ENCODE results near the gene CCDC77. TPM values are rescaled to one million over a fixed set of nuclear protein-coding genes. Genes with fewer than 3 reads are reported as not detected.

CCDC77 gene
- polyA plus RNA-seq, 1 of the 3 experiments (the other 2 are of a cell fraction) = 5.9 TPM

DNA sequence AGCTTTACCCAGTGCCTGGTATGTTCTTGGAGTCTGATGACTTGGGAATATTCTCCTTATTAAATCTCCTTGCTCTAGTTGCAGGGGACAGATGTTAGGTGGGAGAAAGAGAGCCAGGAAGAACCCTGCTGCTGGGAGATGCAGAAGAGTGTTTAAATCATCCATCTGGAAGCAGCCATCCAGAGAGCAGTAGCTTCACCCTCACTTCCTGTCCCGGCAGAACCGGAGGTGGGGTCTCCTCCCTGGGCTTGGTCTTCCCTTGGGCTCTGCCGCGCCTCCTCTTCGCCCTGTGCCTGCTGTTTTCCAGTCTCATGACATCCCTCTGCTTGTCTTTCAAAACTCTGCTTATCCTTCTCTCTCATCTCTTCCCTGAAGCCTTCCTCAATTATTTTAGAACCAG is 73.8 kb downstream of the CCDC77 start:
- CTCF ChIA-PET = interaction anchor here (0.9 to 4.8 kb wide), 4 partner anchors 20 to 94 kb away, joined by 3 to 23 read pairs (median 5); no protein-coding TSS in a partner anchor
- no peak overlapping the region for H3K27ac ChIP-seq (ENCODE audit: low read depth in 2 of 2, low read length in 1 of 2)

GRCh38 chr12:479161-479560 is 77.7 kb downstream of the CCDC77 start:
- Histone ChIP-seq H3K27ac (ENCODE audit: low read depth in 2 of 2, low read length in 1 of 2) (no peak overlapping the region), H3K27me3 (ENCODE audit: insufficient read depth) (peaks cover 25% of the 10 kb centered on the region; the same call in 1 of the 2 replicates), H3K9ac (no peak overlapping the region), H3K4me2 (no peak overlapping the region), H3K4me1 (ENCODE audit: control insufficient read depth in 1 of 2, insufficient read depth in 2 of 2, low read depth in 1 of 2, low read length in 1 of 2) (peaks cover 5 to 6% of the 10 kb centered on the region in 2 experiments; a peak in 2 of 4 replicates), H2AFZ (ENCODE audit: low read depth) (no peak overlapping the region), H4K20me1 (ENCODE audit: insufficient read depth) (no peaks in the 10 kb centered on the region), H3K79me2 (ENCODE audit: insufficient read depth) (no peaks in the 10 kb centered on the region), H3K4me3 (ENCODE audit: low read depth in 2 of 2, low read length in 1 of 2) (no peak overlapping the region), H3K9me3 (no peaks in the 10 kb centered on the region), H3K9me2 (no peaks in the 10 kb centered on the region), H3F3A (replicated peaks; ENCODE audit: insufficient read depth) (no peaks in the 10 kb centered on the region), H3K36me3 (replicated peaks in 1 of 2; ENCODE audit: control insufficient read depth in 1 of 2, insufficient read depth in 2 of 2, low read length in 1 of 2) (no peaks in the 10 kb centered on the region)
- ChIA-PET POLR2A (no interaction called here), CTCF (interaction anchor here (1.2 to 4.8 kb wide), 2 partner anchors 63 to 68 kb away, joined by 3 to 23 read pairs; no protein-coding TSS in a partner anchor)
- no peak for DNase-seq
- TF ChIP-seq CHD2 (IDR thresholded peaks at IDR 0.05; ENCODE audit: low read length, partially characterized antibody) = no peak
- TF ChIP-seq EZH2phosphoT487 (IDR thresholded peaks at IDR 0.05; ENCODE audit: borderline replicate concordance, low read depth) = no peak
- TF ChIP-seq GABPA (IDR thresholded peaks at IDR 0.05; ENCODE audit: low read depth) = no peak
- TF ChIP-seq TCF12 (IDR thresholded peaks at IDR 0.05) = no peak
- TF ChIP-seq, protein P1, sequence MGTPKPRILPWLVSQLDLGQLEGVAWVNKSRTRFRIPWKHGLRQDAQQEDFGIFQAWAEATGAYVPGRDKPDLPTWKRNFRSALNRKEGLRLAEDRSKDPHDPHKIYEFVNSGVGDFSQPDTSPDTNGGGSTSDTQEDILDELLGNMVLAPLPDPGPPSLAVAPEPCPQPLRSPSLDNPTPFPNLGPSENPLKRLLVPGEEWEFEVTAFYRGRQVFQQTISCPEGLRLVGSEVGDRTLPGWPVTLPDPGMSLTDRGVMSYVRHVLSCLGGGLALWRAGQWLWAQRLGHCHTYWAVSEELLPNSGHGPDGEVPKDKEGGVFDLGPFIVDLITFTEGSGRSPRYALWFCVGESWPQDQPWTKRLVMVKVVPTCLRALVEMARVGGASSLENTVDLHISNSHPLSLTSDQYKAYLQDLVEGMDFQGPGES (IDR thresholded peaks at IDR 0.05; ENCODE audit: low read depth, low read length) = no peak
- WGBS (ENCODE audit: low lambda C conversion rate) = 85% methylated on average over 3 of the region's 4 CpGs

More for the DNA sequence above, 73.8 kb downstream of the CCDC77 start:
- POLR2A ChIA-PET = no interaction called here
- Histone ChIP-seq H3K9me2 (no peaks in the 10 kb centered on the region), H3K4me2 (no peak overlapping the region), H4K20me1 (ENCODE audit: insufficient read depth) (no peaks in the 10 kb centered on the region), H3K4me1 (ENCODE audit: control insufficient read depth in 1 of 2, insufficient read depth in 2 of 2, low read depth in 1 of 2, low read length in 1 of 2) (no peaks in the 10 kb centered on the region), H3K9ac (no peak overlapping the region), H3K36me3 (replicated peaks in 1 of 2; ENCODE audit: control insufficient read depth in 1 of 2, insufficient read depth in 2 of 2, low read length in 1 of 2) (no peaks in the 10 kb centered on the region), H3F3A (replicated peaks; ENCODE audit: insufficient read depth) (no peaks in the 10 kb centered on the region), H3K79me2 (ENCODE audit: insufficient read depth) (no peaks in the 10 kb centered on the region), H3K4me3 (ENCODE audit: low read depth in 2 of 2, low read length in 1 of 2) (no peak overlapping the region), H3K27me3 (ENCODE audit: insufficient read depth) (peaks cover 13% of the 10 kb centered on the region; the same call in 1 of the 2 replicates), H3K9me3 (no peaks in the 10 kb centered on the region), H2AFZ (ENCODE audit: low read depth) (no peak overlapping the region)
- no peak for DNase-seq
- TF ChIP-seq NRF1 (IDR thresholded peaks at IDR 0.05; ENCODE audit: low read depth, low read length) (no peak), EZH2phosphoT487 (IDR thresholded peaks at IDR 0.05; ENCODE audit: borderline replicate concordance, low read depth) (no peak), TAF1 (IDR thresholded peaks at IDR 0.05; ENCODE audit: borderline replicate concordance, low read depth, low read length) (no peak), GATA2 (CRISPR knock-in tag; IDR thresholded peaks at IDR 0.05) (no peak), TEAD4 (IDR thresholded peaks at IDR 0.05; ENCODE audit: borderline replicate concordance, insufficient read depth) (no peak), MXI1 (IDR thresholded peaks at IDR 0.05; ENCODE audit: low read depth, low read length) (no peak), MAX (IDR thresholded peaks at IDR 0.05; ENCODE audit: low read depth) (no peak), CTCF (IDR thresholded peaks at IDR 0.05) (no peak), FOXM1 (IDR thresholded peaks at IDR 0.05; ENCODE audit: low read depth) (no peak), FOXJ3 (CRISPR knock-in tag; IDR thresholded peaks at IDR 0.05) (no peak), RFX5 (IDR thresholded peaks at IDR 0.05; ENCODE audit: low read length) (no peak), POLR2AphosphoS5 (IDR thresholded peaks at IDR 0.05; ENCODE audit: low read depth, low read length) (no peak), RAD21 (IDR thresholded peaks at IDR 0.05; ENCODE audit: low read length) (no peak)
- WGBS (ENCODE audit: low lambda C conversion rate) = 52% methylated on average over 5 of the region's 5 CpGs

Measured in SK-N-SH (cell line).